ENCODE measurements around the gene SPTB.

GRCh38 chr14:64795921-64796320 is 83.8 kb downstream of the SPTB start:
- TF ChIP-seq YY1 (IDR thresholded peaks at IDR 0.05; ENCODE audit: insufficient read depth, insufficient read length) (no peak), SUZ12 (IDR thresholded peaks at IDR 0.05; ENCODE audit: extremely low read depth, insufficient read depth, insufficient read length) (no peak), ZNF274 (IDR thresholded peaks at IDR 0.05; ENCODE audit: low read depth, low read length) (no peak)

All from NT2/D1 (cell line).